NB4 (cell line): Measurements from ENCODE around the gene PAH.

Source experiments
- DNase-seq: peaks from one replicate; pipeline ENCODE4 v3.0.0; 2010; ENCODE audit warnings: low read depth
- H3K4me3 ChIP-seq: one replicate; pipeline ENCODE4 v1.5.1; 2011; ENCODE audit warnings: mild to moderate bottlenecking, low read depth, low read length, moderate library complexity
- CTCF ChIP-seq: IDR thresholded peaks from one replicate; pipeline ENCODE4 v1.5.1; 2012; ENCODE audit warnings: low read depth, low read length
- MAX ChIP-seq: IDR thresholded peaks from 2 replicates; pipeline ENCODE4 v1.6.1; 2011; ENCODE audit warnings: low read depth, low read length
- MYC ChIP-seq: IDR thresholded peaks from 2 replicates; pipeline ENCODE4 v1.6.1; 2011; ENCODE audit warnings: low read depth, low read length
- POLR2A ChIP-seq: IDR thresholded peaks from 2 replicates; pipeline ENCODE4 v1.6.1; 2011; ENCODE audit warnings: mild to moderate bottlenecking; ENCODE audit not compliant: insufficient read length; ENCODE audit errors: extremely low read depth

Gene PAH

GRCh38 chr12:102946042-102946441 lies 29.0 kb upstream of the PAH start:
- DNase-seq, result no peak
- no peak for TF ChIP-seq MYC
- TF ChIP-seq MAX, result no peak
- no peak for TF ChIP-seq POLR2A
- no peak for TF ChIP-seq CTCF
- H3K4me3 ChIP-seq, result no peak overlapping the region

GRCh38 chr12:102939670-102940222 lies 22.7 kb upstream of the PAH start:
- no peak for DNase-seq
- H3K4me3 ChIP-seq, result no peak overlapping the region
- no peak for TF ChIP-seq MYC
- no peak for TF ChIP-seq POLR2A
- TF ChIP-seq MAX, result no peak
- TF ChIP-seq CTCF, result no peak

- no peak for TF ChIP-seq CTCF
- no peak for TF ChIP-seq MYC
- TF ChIP-seq POLR2A, result no peak
- TF ChIP-seq MAX, result no peak
- H3K4me3 ChIP-seq, result no peak overlapping the region
- no peak for DNase-seq
These were observed 22.0 kb upstream of the PAH start for GRCh38 chr12:102939059-102939458.

GRCh38 chr12:102933168-102933567 lies 16.1 kb upstream of the PAH start:
- no peak for DNase-seq
- TF ChIP-seq CTCF (no peak), MAX (no peak), MYC (no peak), POLR2A (no peak)
- H3K4me3 ChIP-seq, result no peak overlapping the region

- H3K4me3 ChIP-seq, result no peak overlapping the region
- no peak for DNase-seq
- TF ChIP-seq MYC, result no peak
- TF ChIP-seq CTCF, result no peak
- TF ChIP-seq MAX, result no peak
- no peak for TF ChIP-seq POLR2A
These were observed 10.2 kb upstream of the PAH start for GRCh38 chr12:102927220-102927619.

GRCh38 chr12:102921240-102921639 lies 4.2 kb upstream of the PAH start:
- DNase-seq, result no peak
- H3K4me3 ChIP-seq, result no peak overlapping the region
- TF ChIP-seq MAX (no peak), POLR2A (no peak), CTCF (no peak), MYC (no peak)
